GM18519 (cell line): ENCODE data around the gene HIVEP2.
A peak's percentile ranks its signal among the peaks of the same experiment; 100 is the strongest.

Source experiments
- ATAC-seq: cut with Tn5 transposase; IDR thresholded peaks from one replicate; pipeline ENCODE4 v1.9.1; 2021; ENCODE audit warnings: mild to moderate bottlenecking, moderate library complexity; ENCODE audit not compliant: unreplicated experiment, low FRiP score

The HIVEP2 gene

GRCh38 chr6:142896732-142897131 lies 48.2 kb downstream of the HIVEP2 start:
- ATAC-seq, result no peak

GRCh38 chr6:142893088-142893487 lies 51.9 kb downstream of the HIVEP2 start:
- no peak for ATAC-seq

- ATAC-seq, result no peak
These were observed 52.5 kb downstream of the HIVEP2 start for GRCh38 chr6:142892254-142893021.

GRCh38 chr6:142891454-142891853 lies 53.5 kb downstream of the HIVEP2 start:
- ATAC-seq, result no peak

GRCh38 chr6:142888456-142888855 lies 56.5 kb downstream of the HIVEP2 start:
- no peak for ATAC-seq

- no peak for ATAC-seq
These were observed 57.5 kb downstream of the HIVEP2 start for GRCh38 chr6:142887517-142887916.

- peak; percentile 76 for ATAC-seq
These were observed 58.4 kb downstream of the HIVEP2 start for GRCh38 chr6:142886431-142887170.

- peak; percentile 53 for ATAC-seq
These were observed 59.7 kb downstream of the HIVEP2 start for GRCh38 chr6:142885182-142885867.

- no peak for ATAC-seq
These were observed 60.6 kb downstream of the HIVEP2 start for GRCh38 chr6:142884214-142885035.

GRCh38 chr6:142883011-142883410 lies 62.0 kb downstream of the HIVEP2 start:
- no peak for ATAC-seq

- ATAC-seq, result no peak
These were observed 63.2 kb downstream of the HIVEP2 start for GRCh38 chr6:142881761-142882160.

- ATAC-seq, result no peak
These were observed 63.7 kb downstream of the HIVEP2 start for GRCh38 chr6:142881290-142881689.

GRCh38 chr6:142880201-142880600 lies 64.8 kb downstream of the HIVEP2 start:
- ATAC-seq, result no peak

GRCh38 chr6:142879527-142879926 lies 65.4 kb downstream of the HIVEP2 start:
- no peak for ATAC-seq

GRCh38 chr6:142879076-142879475 lies 65.9 kb downstream of the HIVEP2 start:
- no peak for ATAC-seq

- no peak for ATAC-seq
These were observed 66.6 kb downstream of the HIVEP2 start for GRCh38 chr6:142878407-142878806.

GRCh38 chr6:142874676-142875075 lies 70.3 kb downstream of the HIVEP2 start:
- no peak for ATAC-seq

- no peak for ATAC-seq
These were observed 72.6 kb downstream of the HIVEP2 start for GRCh38 chr6:142872376-142872775.

GRCh38 chr6:142871910-142872331 lies 73.1 kb downstream of the HIVEP2 start:
- ATAC-seq, result peak; percentile 76

- no peak for ATAC-seq
These were observed 74.1 kb downstream of the HIVEP2 start for GRCh38 chr6:142870787-142871415.
